Stomach (tissue), 9 donors: ENCODE results near the gene PCDHGC5. TPM values are rescaled to one million over a fixed set of nuclear protein-coding genes. Genes with fewer than 3 reads are reported as not detected.

Experiments used
- DNase-seq, 2 donors: peaks; one replicate each; pipeline versions ENCODE4 v3.0.0 to v3.0.0-alpha.2; 2013 to 2019
- H3K27ac ChIP-seq, 5 donors: fragments of 200-600 bp in 4 of 5; sonication (generic) in 4 of 5; one replicate each; pipeline ENCODE4 v1.5.1; 2013 to 2019; ENCODE audit warnings: mild to moderate bottlenecking in 1 of 5, moderate library complexity in 1 of 5
- H3K27me3 ChIP-seq, 3 donors: fragments of 200-600 bp; sonication (generic); one replicate each; pipeline ENCODE4 v1.5.1; 2017 to 2019; ENCODE audit warnings: mixed run types in 1 of 3
- H3K36me3 ChIP-seq, 4 donors: fragments of 200-600 bp; sonication (generic); 1 replicate in 3 of 4; 2 replicates in 1 of 4; pipeline ENCODE4 v1.5.1; 2016 to 2019
- H3K4me1 ChIP-seq, 4 donors: fragments of 200-600 bp; sonication (generic); one replicate each; pipeline ENCODE4 v1.5.1; 2016 to 2019
- H3K4me3 ChIP-seq, 4 donors: fragments of 200-600 bp; sonication (generic) in 3 of 4; one replicate each; pipeline ENCODE4 v1.5.1; 2016 to 2019; ENCODE audit warnings: mild to moderate bottlenecking in 1 of 4
- H3K9me3 ChIP-seq, 4 donors: fragments of 200-600 bp; sonication (generic); one replicate each; pipeline ENCODE4 v1.5.1; 2016 to 2019
- CTCF ChIP-seq, 7 experiments: fragments of 450-650 bp in 4 of 7; fragments of 200-600 bp in 3 of 7; sonication (generic) in 3 of 7; IDR thresholded peaks; one replicate each; pipeline ENCODE4 v1.5.1; 2016 to 2019; ENCODE audit warnings: antibody characterized with exemption in 7 of 7, control low read depth in 2 of 7, mild to moderate bottlenecking in 1 of 7
- EP300 ChIP-seq: sonication (generic); formaldehyde crosslinking; IDR thresholded peaks from one replicate; pipeline ENCODE4 v1.6.1; 2017; ENCODE audit warnings: antibody characterized with exemption
- POLR2A ChIP-seq, 4 donors: fragments of 450-650 bp; IDR thresholded peaks; one replicate each; pipeline ENCODE4 v1.6.1; 2016; ENCODE audit warnings: antibody characterized with exemption in 4 of 4, control low read depth in 2 of 4, mild to moderate bottlenecking in 1 of 4, moderate library complexity in 1 of 4
- POLR2AphosphoS5 ChIP-seq, 3 donors: sonication (generic); formaldehyde crosslinking; IDR thresholded peaks; one replicate each; pipeline ENCODE4 v1.6.1; 2016; ENCODE audit warnings: antibody characterized with exemption in 3 of 3
- WGBS, 5 donors: extraction: QIAGEN DNeasy Blood & Tissue Kit in 3 of 5; methylation state at CpG; one replicate each; pipeline versions ENCODE4 v1.1.5 to v1.1.7; 2013 to 2018; 5-methylcytosine and 5-hydroxymethylcytosine counted together
- intact Hi-C: fragments of 100-400 bp; cut with DNase I; formaldehyde crosslinking; loops from one replicate; pipeline ENCODE4 v1.15.1; 2023; ENCODE audit warnings: low total_unique reads
- polyA plus RNA-seq, 3 donors: library from polyadenylated mRNA; stranded (reverse); fragments of 200-250 nt; gene quantifications; one replicate each; pipeline ENCODE4 v1.2.3, GENCODE V29; 2013
- total RNA-seq, 5 donors: library from RNA; depleted of rRNA; stranded (reverse); fragments of >200 nt; gene quantifications; one replicate each; pipeline versions ENCODE4 v1.1.0 to v1.2.3, GENCODE V29; 2014 to 2016
- donor health status: healthy with polysubstance abuse.
- donor health status: Bipolar disorder and iron deficiency.
- donor health status: healthy.

The PCDHGC5 gene
- total and polyA plus RNA-seq, 8 donors = 0.08 to 3.5 (median 2.0) TPM; not detected in 3

DNA sequence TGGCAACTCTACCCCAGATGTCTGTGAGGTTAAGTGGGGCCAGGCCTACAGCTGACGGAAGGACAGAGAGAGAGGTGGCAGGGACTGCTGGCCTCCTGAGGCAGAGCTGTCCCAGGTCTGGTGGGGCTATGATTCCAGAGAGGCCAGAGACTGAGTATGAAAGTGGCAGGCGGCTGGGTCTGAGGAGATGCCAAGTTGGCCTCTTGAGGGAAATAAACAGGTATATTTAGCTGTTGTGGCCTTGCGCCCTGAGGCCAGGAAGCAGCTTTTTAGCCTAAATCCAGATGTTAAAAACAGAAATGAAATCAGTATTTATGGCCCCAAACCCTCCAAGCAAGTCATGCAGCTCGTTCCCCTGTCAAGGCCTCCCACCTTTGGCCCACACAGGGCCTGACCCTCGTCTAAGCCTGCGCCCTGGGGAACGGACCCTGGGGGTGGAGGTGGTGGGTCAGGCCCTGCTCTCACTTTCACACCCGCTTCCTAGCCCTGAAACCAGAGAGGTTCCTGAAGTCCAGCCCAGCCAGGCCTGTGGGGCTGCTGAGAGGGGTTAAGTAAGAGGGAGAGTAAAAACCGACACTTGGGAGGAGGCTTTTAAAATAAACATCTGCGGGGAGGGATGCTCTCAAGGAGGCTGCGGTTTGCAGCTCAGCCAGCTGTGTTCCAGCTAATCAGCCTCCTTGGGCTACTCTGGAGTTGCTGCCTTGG lies 18.7 kb downstream of the PCDHGC5 start:
- intact Hi-C loops = no loop called here
- H3K27me3 ChIP-seq = no peaks in the 10 kb centered on the region
- 54 to 74% (median 63%) methylated on average over 11 of the region's 11 CpGs for WGBS, 5 donors
- DNase-seq = peak in 1 of 2 donors; percentile 80
- H3K4me3 ChIP-seq = no peak overlapping the region
- TF ChIP-seq CTCF (IDR thresholded peaks at IDR 0.05) = no peak
- no peak for TF ChIP-seq POLR2AphosphoS5 (IDR thresholded peaks at IDR 0.05)
- no peak for TF ChIP-seq POLR2A (IDR thresholded peaks at IDR 0.05)
- no peak for TF ChIP-seq EP300
- peaks cover 9 to 42% (median 28%) of the 10 kb centered on the region in 4 donors for H3K36me3 ChIP-seq
- H3K9me3 ChIP-seq = no peaks in the 10 kb centered on the region
- peaks cover 24 to 43% (median 36%) of the 10 kb centered on the region in 4 donors for H3K4me1 ChIP-seq
- peak overlapping the region; percentile 55 to 92 (median 89) for H3K27ac ChIP-seq

GRCh38 chr5:141508440-141508797 lies 19.5 kb downstream of the PCDHGC5 start:
- intact Hi-C loops = no loop called here
- peak overlapping the region; percentile 66 to 92 (median 89) for H3K27ac ChIP-seq

GRCh38 chr5:141508798-141509611 lies 20.1 kb downstream of the PCDHGC5 start:
- H3K4me3 ChIP-seq = peak overlapping the region; percentile 21 to 34 (median 27)
- TF ChIP-seq CTCF (IDR thresholded peaks at IDR 0.05) (no peak), POLR2AphosphoS5 (IDR thresholded peaks at IDR 0.05) (peak; percentile 37 to 65 (median 62))
- H3K4me1 ChIP-seq = peaks cover 33 to 57% (median 46%) of the 10 kb centered on the region in 4 donors
- H3K36me3 ChIP-seq = peaks cover 9 to 28% (median 27%) of the 10 kb centered on the region in 4 donors
- intact Hi-C loops = no loop called here
- WGBS, 5 donors = 33 to 41% (median 40%) methylated on average over 23 of the region's 23 CpGs
- peak in 1 of 2 donors; percentile 86 for DNase-seq
- no peaks in the 10 kb centered on the region for H3K9me3 ChIP-seq
- no peaks in the 10 kb centered on the region for H3K27me3 ChIP-seq
- H3K27ac ChIP-seq = peak overlapping the region; percentile 66 to 92 (median 89)

More at GRCh38 chr5:141508440-141508797, 19.5 kb downstream of the PCDHGC5 start:
- 27 to 44% (median 41%) methylated on average over 9 of the region's 9 CpGs for WGBS, 5 donors
- Histone ChIP-seq H3K9me3 (no peaks in the 10 kb centered on the region), H3K36me3 (peaks cover 9 to 33% (median 24%) of the 10 kb centered on the region in 4 donors), H3K4me1 (peaks cover 29 to 51% (median 40%) of the 10 kb centered on the region in 4 donors), H3K27me3 (no peaks in the 10 kb centered on the region), H3K4me3 (peak overlapping the region; percentile 21 to 34 (median 27))
- no peak for DNase-seq
- TF ChIP-seq EP300 (no peak), POLR2AphosphoS5 (IDR thresholded peaks at IDR 0.05) (no peak), CTCF (IDR thresholded peaks at IDR 0.05) (no peak), POLR2A (IDR thresholded peaks at IDR 0.05) (no peak)

GRCh38 chr5:141510160-141510559 lies 21.3 kb downstream of the PCDHGC5 start:
- Histone ChIP-seq H3K4me1 (peaks cover 42 to 69% (median 56%) of the 10 kb centered on the region in 4 donors), H3K9me3 (no peaks in the 10 kb centered on the region), H3K4me3 (no peak overlapping the region), H3K36me3 (peaks cover 9 to 39% (median 29%) of the 10 kb centered on the region in 4 donors), H3K27me3 (no peaks in the 10 kb centered on the region), H3K27ac (peak overlapping the region in 3 of 5 donors; percentile 89 to 92 (median 90))
- no peak for DNase-seq
- 92 to 94% (median 93%) methylated on average over 9 of the region's 9 CpGs for WGBS, 5 donors
- TF ChIP-seq CTCF (IDR thresholded peaks at IDR 0.05) (no peak), EP300 (no peak), POLR2AphosphoS5 (IDR thresholded peaks at IDR 0.05) (no peak), POLR2A (IDR thresholded peaks at IDR 0.05) (no peak)
- intact Hi-C loops = no loop called here
